Skeletal muscle tissue (tissue), 4 donors: ENCODE results near the gene MYOF. TPM values are rescaled to one million over a fixed set of nuclear protein-coding genes. Genes with fewer than 3 reads are reported as not detected.

ENCODE experiments used
- H3K27ac ChIP-seq: one replicate; pipeline ENCODE4 v1.7.0; 2013; ENCODE audit warnings: mild to moderate bottlenecking, low read depth, low read length, inconsistent platforms
- H3K27me3 ChIP-seq, 3 donors: one replicate each; pipeline ENCODE4 v1.7.0; 2013; ENCODE audit warnings: low read length in 3 of 3; ENCODE audit not compliant: control insufficient read depth in 3 of 3, insufficient read depth in 3 of 3
- H3K36me3 ChIP-seq, 3 donors: one replicate each; pipeline ENCODE4 v1.7.0; 2013; ENCODE audit warnings: low read length in 3 of 3; ENCODE audit not compliant: control insufficient read depth in 3 of 3, insufficient read depth in 3 of 3
- H3K4me1 ChIP-seq, 3 donors: one replicate each; pipeline ENCODE4 v1.7.0; 2013; ENCODE audit warnings: low read length in 3 of 3, mild to moderate bottlenecking in 3 of 3; ENCODE audit not compliant: control insufficient read depth in 3 of 3, insufficient read depth in 3 of 3
- H3K4me3 ChIP-seq, 3 donors: one replicate each; pipeline ENCODE4 v1.7.0; 2013; ENCODE audit warnings: low read length in 3 of 3
- H3K9ac ChIP-seq, 3 donors: one replicate each; pipeline ENCODE4 v1.7.0; 2013; ENCODE audit warnings: low read length in 3 of 3, mild to moderate bottlenecking in 3 of 3, moderate library complexity in 2 of 3, low read depth in 1 of 3
- H3K9me3 ChIP-seq, 3 donors: one replicate each; pipeline ENCODE4 v1.7.0; 2013; ENCODE audit warnings: low read length in 3 of 3; ENCODE audit not compliant: control insufficient read depth in 3 of 3
- total RNA-seq: library from RNA; depleted of rRNA; stranded (reverse); fragments of >200 nt; gene quantifications from one replicate; pipeline ENCODE4 v1.2.3, GENCODE V29; 2014
- donor health status: Osteomylitis.

MYOF gene
- total RNA-seq, 1 donor from 2014 or later, result 45.4 TPM

DNA sequence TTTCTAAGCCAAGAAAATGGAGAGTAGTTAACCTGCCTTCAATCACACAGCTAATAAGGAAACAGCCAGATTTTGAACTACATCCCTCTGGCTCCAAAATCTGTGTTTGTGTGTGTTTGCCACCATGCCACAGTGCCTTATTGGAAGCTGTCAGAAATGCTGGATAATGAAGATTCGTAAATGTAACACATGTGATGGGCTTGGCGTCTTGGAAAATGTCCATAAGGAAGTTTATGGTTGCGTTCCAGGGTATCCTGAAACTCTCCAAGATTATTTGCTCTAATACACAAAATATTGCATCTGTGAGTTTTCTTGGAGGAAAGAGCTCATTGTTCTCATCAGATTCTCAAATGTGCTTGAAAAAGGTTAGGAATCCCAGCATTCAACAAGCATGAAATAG, 22.7 kb downstream of the MYOF start:
- H3K4me3 ChIP-seq, result peak overlapping the region in 1 of 3 donors; percentile 13
- H3K36me3 ChIP-seq, result peaks cover 0 to 3% (median 0%) of the 10 kb centered on the region in 3 donors
- peak overlapping the region; percentile 78 for H3K27ac ChIP-seq
- no peaks in the 10 kb centered on the region for H3K9me3 ChIP-seq
- peaks cover 16 to 37% (median 33%) of the 10 kb centered on the region in 3 donors for H3K4me1 ChIP-seq
- no peaks in the 10 kb centered on the region for H3K27me3 ChIP-seq
- H3K9ac ChIP-seq, result no peak overlapping the region

GRCh38 chr10:93458821-93459257, 23.3 kb downstream of the MYOF start:
- Histone ChIP-seq H3K9me3 (no peaks in the 10 kb centered on the region), H3K4me1 (peaks cover 12 to 35% (median 27%) of the 10 kb centered on the region in 3 donors), H3K9ac (peak overlapping the region in 1 of 3 donors; percentile 28), H3K4me3 (peak overlapping the region in 2 of 3 donors; percentile 7 to 11), H3K27me3 (no peaks in the 10 kb centered on the region), H3K27ac (peak overlapping the region; percentile 78), H3K36me3 (peaks cover 0 to 3% (median 0%) of the 10 kb centered on the region in 3 donors)

GRCh38 chr10:93457511-93457910, 24.6 kb downstream of the MYOF start:
- H3K27ac ChIP-seq, result no peak overlapping the region

GRCh38 chr10:93456480-93456879, 25.7 kb downstream of the MYOF start:
- peaks cover 12 to 25% (median 19%) of the 10 kb centered on the region in 3 donors for H3K4me1 ChIP-seq

More at GRCh38 chr10:93457511-93457910, 24.6 kb downstream of the MYOF start:
- peaks cover 12 to 28% (median 24%) of the 10 kb centered on the region in 3 donors for H3K4me1 ChIP-seq
- no peak overlapping the region for H3K9ac ChIP-seq
- no peaks in the 10 kb centered on the region for H3K9me3 ChIP-seq
- H3K4me3 ChIP-seq, result no peak overlapping the region
- H3K36me3 ChIP-seq, result peaks cover 0 to 3% (median 0%) of the 10 kb centered on the region in 3 donors
- no peaks in the 10 kb centered on the region for H3K27me3 ChIP-seq

GRCh38 chr10:93454736-93455135, 27.4 kb downstream of the MYOF start:
- peaks cover 0 to 5% (median 0%) of the 10 kb centered on the region in 3 donors for H3K36me3 ChIP-seq
- H3K9ac ChIP-seq, result no peak overlapping the region
- H3K9me3 ChIP-seq, result no peaks in the 10 kb centered on the region
- no peak overlapping the region for H3K4me3 ChIP-seq
- H3K27ac ChIP-seq, result no peak overlapping the region
- H3K27me3 ChIP-seq, result no peaks in the 10 kb centered on the region
- H3K4me1 ChIP-seq, result peaks cover 7 to 20% (median 16%) of the 10 kb centered on the region in 3 donors

More at GRCh38 chr10:93456480-93456879, 25.7 kb downstream of the MYOF start:
- no peak overlapping the region for H3K27ac ChIP-seq
- no peak overlapping the region for H3K9ac ChIP-seq
- peaks cover 0 to 3% (median 0%) of the 10 kb centered on the region in 3 donors for H3K36me3 ChIP-seq
- H3K9me3 ChIP-seq, result no peaks in the 10 kb centered on the region
- H3K27me3 ChIP-seq, result no peaks in the 10 kb centered on the region
- H3K4me3 ChIP-seq, result no peak overlapping the region

- no peak overlapping the region for H3K9ac ChIP-seq
- no peaks in the 10 kb centered on the region for H3K27me3 ChIP-seq
- H3K36me3 ChIP-seq, result peaks cover 0 to 5% (median 0%) of the 10 kb centered on the region in 3 donors
- peaks cover 5 to 15% (median 11%) of the 10 kb centered on the region in 3 donors for H3K4me1 ChIP-seq
- H3K27ac ChIP-seq, result no peak overlapping the region
- H3K9me3 ChIP-seq, result no peaks in the 10 kb centered on the region
- H3K4me3 ChIP-seq, result no peak overlapping the region
Measured at GRCh38 chr10:93454146-93454545, 28.0 kb downstream of the MYOF start.

DNA sequence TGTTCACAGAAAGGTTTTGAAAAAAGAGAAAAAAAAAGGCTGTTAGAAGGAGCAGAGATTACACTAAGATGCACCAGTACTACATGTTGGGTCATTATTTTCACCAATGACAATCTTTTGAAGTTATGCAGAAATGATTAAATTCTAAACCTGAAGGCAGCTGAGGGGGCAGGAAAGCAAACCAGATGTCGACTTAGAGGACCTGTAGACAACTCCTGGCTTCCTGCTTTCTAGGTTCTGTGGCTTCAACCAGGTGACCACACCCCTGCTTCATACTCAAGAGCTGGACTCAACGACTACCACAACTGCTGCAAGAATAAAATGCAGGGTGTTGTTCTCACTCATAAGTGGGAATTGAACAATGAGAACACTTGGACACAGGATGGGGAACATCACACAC, 30.0 kb downstream of the MYOF start:
- Histone ChIP-seq H3K9ac (no peak overlapping the region), H3K4me1 (peaks cover 0 to 3% (median 0%) of the 10 kb centered on the region in 3 donors), H3K27me3 (no peaks in the 10 kb centered on the region), H3K4me3 (no peak overlapping the region), H3K27ac (no peak overlapping the region), H3K9me3 (no peaks in the 10 kb centered on the region), H3K36me3 (peaks cover 0 to 9% (median 0%) of the 10 kb centered on the region in 3 donors)

DNA sequence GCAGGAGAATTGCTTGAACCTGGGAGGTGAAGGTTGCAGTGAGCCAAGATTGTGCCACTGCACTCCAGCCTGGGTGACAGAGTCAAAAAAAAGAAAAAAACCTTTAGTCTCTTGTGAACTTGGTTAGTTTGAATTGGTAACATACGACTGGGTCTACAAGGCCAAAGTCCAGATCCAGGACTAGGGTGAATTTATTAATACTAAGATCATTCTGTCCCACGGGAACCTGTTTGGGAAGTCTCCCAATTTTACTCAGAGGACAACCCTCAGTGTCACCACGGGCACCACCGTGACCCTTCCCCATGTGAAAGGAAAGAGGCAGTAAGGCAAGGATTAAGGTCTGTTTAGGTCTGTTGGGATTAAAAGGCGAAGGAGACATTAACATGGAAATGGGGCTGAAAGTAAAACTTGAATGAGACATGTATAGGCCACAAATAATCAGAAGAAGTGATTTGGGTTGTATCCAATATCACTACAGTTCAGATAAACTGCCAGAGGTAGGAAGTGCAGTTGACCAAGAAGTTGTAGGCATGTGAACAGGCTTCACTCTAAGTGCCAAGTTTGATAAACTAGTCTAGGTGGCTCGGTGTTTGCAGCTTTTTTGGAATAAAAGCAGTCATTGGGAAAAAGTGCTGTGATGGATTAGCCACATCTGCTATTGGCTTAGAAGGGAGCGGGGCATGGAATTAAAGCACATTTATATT, 30.7 kb downstream of the MYOF start:
- Histone ChIP-seq H3K27ac (no peak overlapping the region), H3K36me3 (peaks cover 0 to 7% (median 0%) of the 10 kb centered on the region in 3 donors), H3K27me3 (no peaks in the 10 kb centered on the region)

DNA sequence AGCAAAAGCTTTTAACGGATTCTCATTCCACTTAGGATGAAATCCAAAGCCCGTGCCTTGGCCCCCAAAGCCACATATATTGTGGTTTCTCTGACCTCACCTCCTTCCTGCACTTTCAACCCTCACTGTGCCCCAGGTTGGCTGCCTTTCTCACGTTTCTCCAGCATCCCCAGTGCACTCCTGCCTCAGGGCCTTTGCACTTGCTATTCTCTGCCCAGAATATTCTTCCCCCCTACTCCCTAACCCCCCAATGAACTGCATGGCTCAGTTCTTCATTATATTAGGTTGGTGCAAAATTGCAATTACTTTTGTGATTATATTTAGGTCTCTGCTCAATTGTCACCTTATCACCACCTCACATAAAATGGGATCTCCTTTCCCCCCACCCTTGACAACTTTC, 34.2 kb downstream of the MYOF start:
- Histone ChIP-seq H3K9me3 (no peaks in the 10 kb centered on the region), H3K4me3 (no peak overlapping the region), H3K9ac (no peak overlapping the region), H3K27ac (no peak overlapping the region), H3K4me1 (peaks cover 9 to 12% (median 10%) of the 10 kb centered on the region in 3 donors), H3K36me3 (peaks cover 0 to 6% (median 0%) of the 10 kb centered on the region in 3 donors), H3K27me3 (no peaks in the 10 kb centered on the region)

More for the DNA sequence above, 30.7 kb downstream of the MYOF start:
- peaks cover 0 to 3% (median 0%) of the 10 kb centered on the region in 3 donors for H3K4me1 ChIP-seq
- no peak overlapping the region for H3K4me3 ChIP-seq
- H3K9ac ChIP-seq, result no peak overlapping the region
- H3K9me3 ChIP-seq, result no peaks in the 10 kb centered on the region

DNA sequence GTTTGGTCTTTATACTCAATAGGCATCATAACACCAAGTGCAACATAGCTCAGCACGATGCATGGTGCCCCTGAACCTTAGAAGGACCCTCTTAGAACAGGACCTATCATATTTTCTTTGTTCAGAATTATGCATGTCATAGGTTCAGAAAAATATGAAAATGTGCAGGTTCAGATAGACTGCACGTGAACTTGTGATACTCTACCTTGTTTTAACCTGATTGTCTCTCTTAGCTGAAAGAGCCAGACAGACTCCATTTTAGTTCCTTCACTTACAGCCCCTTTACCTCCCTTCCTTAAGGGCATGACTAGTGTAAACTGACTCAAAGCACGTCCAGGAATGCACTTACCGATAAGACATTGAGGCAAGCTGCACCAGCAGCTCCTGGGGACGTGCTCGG, 35.1 kb downstream of the MYOF start:
- H3K9me3 ChIP-seq, result no peaks in the 10 kb centered on the region
- no peak overlapping the region for H3K9ac ChIP-seq
- H3K4me3 ChIP-seq, result no peak overlapping the region

More for the DNA sequence above, 35.1 kb downstream of the MYOF start:
- peaks cover 0 to 6% (median 0%) of the 10 kb centered on the region in 3 donors for H3K36me3 ChIP-seq
- H3K27ac ChIP-seq, result no peak overlapping the region
- H3K4me1 ChIP-seq, result peaks cover 9 to 12% (median 10%) of the 10 kb centered on the region in 3 donors
- no peaks in the 10 kb centered on the region for H3K27me3 ChIP-seq
